Pulmonary artery endothelial cell (primary cell): ENCODE data around the gene RAB3IP. TPM values are rescaled to one million over a fixed set of nuclear protein-coding genes. Genes with fewer than 3 reads are reported as not detected.
"Not testable (repeated sequence)": the region's sequence is repeated elsewhere in the genome, so short reads cannot be mapped to it uniquely, and the experiment has no call there.

Experiments
- DNase-seq: peaks from one replicate; pipeline ENCODE4 v3.0.0-alpha.2; 2011; ENCODE audit warnings: low read depth, low spot score
- total RNA-seq: library from RNA; depleted of rRNA; stranded (reverse); fragments of >200 nt; gene quantifications from 2 replicates; pipeline ENCODE4 v1.2.3, GENCODE V29; 2014

Gene RAB3IP
- total RNA-seq, 1 donor from 2014 or later, result 19.7 TPM

DNA sequence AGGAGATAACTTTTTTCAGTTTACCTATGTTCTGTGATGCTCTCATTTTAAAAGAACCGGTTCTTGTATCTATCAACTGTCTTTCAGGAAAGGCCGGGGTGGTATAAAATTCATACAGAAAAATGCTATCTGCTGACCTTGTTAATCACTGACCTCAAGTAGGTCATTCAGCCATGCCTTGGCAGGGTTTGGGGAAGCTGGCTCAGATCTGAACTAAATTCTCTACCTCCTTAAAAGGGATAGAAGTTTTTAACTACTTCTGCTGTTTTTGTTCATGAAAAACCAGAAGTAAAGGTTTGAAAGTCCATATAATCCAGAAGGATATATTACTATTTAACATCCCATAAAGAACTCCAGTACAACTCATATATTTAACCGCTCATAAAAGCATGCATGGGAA, 96.4 kb downstream of the RAB3IP start:
- no peak for DNase-seq

DNA sequence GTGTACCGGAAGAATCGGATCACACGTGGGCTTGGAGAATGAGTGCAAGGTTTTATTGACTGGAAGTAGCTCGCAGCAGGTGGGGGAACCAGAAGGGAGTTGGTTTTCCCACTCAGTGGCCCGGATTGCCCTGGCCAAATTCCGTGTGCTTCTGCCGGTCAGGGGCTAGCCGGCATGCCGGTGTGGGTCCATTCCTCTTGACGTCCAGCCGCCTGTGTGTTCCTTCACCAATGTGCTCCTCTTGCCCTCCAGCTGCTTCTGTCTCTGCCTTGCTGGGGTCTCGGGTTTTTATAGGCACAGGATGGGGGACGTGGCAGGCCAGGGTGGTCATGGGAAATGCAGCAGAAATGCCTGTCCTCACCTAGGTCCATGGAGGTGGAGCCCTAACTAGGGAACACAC, 97.4 kb downstream of the RAB3IP start:
- DNase-seq, result no peak

DNA sequence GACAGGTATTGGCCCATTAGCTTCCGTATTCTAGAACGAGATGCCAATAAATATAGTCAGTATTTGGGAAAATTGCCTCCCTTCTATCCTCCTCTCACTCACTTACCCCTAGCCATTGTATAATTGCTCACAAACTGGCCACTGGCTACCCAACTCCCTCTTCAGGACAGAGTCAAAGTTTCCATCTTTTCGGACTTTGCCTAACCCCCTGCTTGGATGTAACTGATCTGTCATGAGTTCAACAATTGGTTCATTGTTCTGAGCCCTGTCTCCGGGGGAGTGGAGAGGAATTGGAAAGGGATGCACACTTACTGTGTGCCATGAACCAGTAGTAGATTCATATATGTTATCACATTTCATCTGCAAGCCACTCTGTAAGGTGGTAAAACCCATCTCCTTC, 98.5 kb downstream of the RAB3IP start:
- no peak for DNase-seq

DNA sequence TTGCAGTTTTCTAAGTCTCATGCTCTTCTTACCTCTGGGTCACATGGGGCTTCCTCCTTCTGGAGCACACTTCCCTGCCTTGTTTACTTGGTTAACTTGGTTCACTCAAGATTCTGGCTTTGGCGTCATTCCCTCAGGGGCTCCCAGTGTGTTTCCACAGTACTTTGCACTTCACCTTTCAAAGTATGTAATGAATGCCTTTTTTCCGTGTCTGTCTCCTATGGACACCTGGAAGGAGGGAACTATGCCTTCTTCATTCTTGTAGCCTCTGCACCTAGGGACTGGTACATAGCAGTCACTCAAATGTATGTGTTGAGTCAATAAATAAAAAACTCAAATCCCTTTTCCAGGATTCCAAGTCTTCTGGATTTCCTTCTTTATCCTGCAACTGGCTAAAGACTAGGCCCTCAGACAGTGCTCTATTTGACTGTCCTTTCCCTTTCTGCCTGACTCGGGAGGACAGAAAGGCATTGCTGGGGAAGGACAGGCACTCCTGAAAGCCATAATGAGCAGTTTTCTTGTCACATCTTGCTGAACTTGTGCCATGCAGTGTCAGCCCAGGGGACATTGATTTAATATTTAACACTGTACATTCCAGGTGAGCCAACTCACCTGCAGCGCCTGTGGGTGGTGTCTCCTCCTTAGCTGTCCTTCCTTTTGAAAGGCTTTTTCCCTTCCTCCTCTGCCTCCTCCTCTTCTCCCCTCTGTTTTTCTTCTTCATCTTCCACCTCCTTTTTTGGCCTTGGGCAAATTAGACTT, 99.2 kb downstream of the RAB3IP start:
- DNase-seq, result peak; percentile 75

DNA sequence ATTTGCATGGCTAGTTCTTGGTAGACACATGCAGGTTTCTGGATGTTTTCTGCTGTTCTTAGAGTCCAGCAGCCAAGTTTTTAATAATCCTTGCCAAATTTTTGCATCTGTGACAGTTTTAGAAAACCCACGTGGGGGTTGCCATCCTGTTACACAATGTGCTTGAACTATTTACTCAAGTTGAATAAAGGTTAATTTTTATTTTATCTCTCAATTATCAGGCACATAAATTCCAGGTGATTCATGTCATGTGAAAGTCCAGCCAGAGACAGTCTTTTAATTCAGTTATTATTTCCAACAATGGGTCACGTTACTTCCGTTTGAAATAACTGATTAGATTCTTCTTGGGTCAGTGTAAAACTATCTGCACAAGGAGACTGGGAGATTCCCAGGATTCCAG, 102.1 kb downstream of the RAB3IP start:
- peak; percentile 29 for DNase-seq

DNA sequence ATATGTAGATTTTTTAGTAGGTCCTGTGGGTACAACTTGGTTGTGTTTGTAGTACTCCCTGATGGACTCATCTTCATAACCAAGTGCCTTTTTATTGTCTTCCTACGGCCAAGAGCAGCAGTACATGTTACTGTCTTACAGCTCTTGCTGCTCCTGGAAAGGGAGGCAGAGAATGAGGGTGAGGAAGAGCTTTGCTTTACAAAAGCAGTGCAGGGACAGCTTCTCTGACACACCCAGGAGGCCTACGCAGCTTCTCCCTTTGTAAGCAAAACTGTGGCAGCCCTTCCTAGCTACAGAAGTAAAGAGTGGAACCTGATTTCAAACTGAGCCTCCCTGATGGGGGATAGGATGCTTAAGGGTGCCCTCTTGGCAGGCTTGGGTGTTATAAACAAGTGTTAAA, 104.9 kb downstream of the RAB3IP start:
- DNase-seq, result no peak

DNA sequence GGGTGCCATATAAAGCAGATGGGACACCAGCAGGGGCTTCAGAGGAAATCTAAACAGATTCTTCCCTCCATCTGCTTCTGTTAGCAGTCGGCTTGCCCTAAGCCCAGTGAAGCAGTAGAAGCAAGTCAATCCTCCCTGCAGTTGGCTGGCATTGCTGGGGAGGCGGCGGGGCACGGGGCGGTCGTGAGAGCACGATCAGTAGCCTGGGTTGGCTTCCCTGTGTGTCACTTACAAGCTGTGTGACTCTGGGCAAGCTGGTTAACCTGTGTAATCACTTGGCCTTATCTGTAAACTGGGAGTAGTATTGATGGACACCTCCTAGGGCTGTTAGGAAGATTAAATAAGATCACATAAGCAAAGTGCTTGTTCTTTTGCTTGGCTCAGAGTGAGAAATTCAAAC, 105.8 kb downstream of the RAB3IP start:
- DNase-seq, result no peak

DNA sequence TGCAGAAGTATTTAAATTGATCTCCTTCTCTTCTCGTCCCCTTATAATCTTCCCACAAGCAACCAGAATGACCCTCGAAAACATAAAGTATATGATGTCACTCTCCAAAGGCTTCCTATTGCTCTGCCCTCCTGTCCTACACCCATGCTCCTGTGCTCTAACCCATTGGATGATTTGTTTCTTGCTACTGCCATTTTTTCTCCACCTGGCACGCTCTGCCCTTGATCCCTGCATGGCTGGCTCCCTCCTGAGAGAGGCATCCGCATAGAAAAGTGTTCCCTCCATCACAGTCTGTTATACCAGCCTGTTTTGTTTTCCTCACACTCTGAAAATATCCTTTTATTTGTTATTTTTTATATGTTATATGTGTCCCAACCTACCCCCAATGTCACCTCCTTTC, 106.2 kb downstream of the RAB3IP start:
- DNase-seq, result no peak

DNA sequence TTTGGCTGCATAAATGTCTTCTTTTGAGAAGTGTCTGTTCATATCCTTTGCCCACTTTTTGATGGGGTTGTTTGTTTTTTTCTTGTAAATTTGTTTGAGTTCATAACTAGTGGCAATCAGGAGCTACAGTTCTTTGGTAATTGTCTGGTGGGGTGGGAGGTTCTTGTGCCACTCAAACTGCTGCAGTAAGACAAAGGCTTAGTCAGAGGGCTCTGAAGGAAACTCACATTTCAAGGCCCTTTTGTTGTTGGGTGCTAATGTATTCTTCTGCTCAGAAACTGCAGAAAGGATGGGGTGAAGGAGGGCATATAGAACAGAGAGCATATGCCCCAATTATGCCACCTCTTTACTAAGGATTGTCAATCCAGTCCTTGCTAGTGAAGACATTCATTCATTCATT, 108.3 kb downstream of the RAB3IP start:
- DNase-seq, result no peak

DNA sequence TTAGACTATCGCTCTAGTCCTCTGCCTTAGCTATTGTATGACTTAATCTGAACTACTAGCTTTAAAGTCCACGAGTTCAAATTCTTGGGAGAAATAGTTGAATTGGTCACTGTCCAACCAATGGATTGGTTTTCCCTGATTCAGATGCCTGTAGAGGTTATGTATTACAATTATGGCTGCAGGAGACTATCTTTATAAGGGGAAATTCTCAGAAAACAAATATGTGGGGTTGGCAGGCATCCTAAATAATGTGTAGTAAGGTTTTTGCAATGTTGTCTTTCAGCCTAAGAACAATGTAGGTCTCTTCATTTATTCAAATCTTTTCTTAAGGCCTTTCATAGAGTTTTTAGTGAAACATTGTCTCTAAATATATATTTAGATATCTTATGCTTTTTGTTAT, 113.3 kb downstream of the RAB3IP start:
- DNase-seq, result no peak

DNA sequence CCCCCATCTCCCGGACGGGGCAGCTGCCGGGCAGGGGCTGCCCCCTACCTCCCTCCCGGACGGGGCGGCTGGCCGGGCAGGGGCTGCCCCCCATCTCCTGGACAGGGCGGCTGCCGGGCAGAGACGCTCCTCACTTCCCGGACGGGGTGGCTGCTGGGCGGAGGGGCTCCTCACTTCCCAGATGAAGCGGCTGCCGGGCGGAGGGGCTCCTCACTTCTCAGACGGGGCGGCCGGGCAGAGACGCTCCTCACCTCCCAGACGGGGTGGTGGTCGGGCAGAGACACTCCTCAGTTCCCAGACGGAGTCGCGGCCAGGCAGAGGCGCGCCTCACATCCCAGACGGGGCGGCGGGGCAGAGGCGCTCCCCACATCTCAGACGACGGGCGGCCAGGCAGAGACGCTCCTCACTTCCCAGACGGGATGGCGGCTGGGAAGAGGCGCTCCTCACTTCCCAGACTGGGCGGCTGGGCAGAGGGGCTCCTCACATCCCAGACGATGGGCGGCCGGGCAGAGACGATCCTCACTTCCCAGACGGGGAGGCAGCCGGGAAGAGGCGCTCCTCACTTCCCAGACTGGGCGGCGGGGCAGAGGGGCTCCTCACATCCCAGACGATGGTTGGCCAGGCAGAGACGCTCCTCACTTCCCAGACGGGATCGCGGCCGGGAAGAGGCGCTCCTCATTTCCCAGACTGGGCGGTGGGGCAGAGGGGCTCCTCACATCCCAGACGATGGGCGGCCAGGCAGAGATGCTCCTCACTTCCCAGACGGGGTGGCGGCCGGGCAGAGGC, 114.7 kb downstream of the RAB3IP start:
- DNase-seq, result not testable (repeated sequence)

DNA sequence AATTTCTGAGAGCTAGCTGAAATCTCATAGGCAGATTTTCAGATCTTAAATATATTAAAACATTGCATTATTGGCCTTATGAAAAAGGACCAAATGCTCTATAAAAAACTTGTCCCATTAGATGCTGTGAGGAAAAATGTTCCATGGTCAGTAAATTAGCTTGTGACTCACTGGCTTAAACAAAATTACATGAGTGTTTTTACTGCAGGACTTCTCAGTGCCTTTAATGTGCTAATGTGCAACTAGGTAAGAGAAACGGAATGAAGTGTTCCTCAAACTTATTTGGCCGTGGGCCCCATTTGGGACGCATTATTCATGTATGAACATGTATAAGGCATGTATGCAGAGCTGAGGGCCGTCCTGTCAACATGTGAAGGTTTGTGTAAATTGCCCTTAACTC, 128.0 kb downstream of the RAB3IP start:
- DNase-seq, result no peak

DNA sequence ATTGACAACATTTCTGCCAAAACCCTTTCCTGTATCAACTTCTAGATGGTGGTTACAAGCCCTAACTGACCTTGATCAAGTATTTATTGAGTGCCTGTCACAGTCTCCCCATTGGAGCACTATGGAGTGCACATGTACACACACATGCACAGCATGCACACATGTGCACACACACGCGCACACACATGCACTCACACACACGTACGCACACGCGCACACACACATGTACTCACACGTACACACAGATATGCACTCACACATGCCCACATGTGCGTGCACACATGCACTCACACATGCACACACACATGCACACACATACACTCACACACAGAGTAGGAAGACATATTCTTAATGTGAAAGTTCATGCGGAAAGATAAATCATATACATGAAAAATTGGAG, 130.0 kb downstream of the RAB3IP start:
- DNase-seq, result no peak

DNA sequence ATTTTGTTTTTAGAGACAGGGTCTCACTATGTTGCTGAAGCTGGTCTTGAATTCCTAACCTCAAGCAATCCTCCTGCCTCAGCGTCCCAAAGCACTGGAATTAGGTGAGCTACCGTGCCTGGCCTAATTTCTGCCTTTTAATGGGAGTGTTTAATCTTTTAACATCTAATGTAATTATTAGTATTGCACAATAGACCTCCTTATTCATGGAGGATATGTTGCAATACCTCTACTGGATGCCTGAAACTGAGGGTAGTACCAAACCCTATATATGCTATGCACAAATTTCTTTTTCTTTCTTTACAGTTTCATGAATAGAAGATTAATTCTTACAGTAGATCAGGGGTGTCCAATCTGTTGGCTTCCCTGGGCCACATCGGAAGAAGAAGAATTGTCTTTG, 134.1 kb downstream of the RAB3IP start:
- DNase-seq, result no peak

Other genes with a start within 250 kb of the RAB3IP start
- 298 and 500 TPM in 2 replicates for gene CCT2, start 153.4 kb upstream of the RAB3IP start, total RNA-seq
- not detected in 2 replicates for gene LRRC10, start 128.0 kb upstream of the RAB3IP start, total RNA-seq
- gene BEST3, start 39.6 kb upstream of the RAB3IP start, total RNA-seq, result 0.04 and 0.07 TPM in 2 replicates
- gene MYRFL, start 86.4 kb downstream of the RAB3IP start, total RNA-seq, result under 0.01 and 0.18 TPM in 2 replicates